ENCODE measurements around the gene APMAP.

APMAP gene

DNA sequence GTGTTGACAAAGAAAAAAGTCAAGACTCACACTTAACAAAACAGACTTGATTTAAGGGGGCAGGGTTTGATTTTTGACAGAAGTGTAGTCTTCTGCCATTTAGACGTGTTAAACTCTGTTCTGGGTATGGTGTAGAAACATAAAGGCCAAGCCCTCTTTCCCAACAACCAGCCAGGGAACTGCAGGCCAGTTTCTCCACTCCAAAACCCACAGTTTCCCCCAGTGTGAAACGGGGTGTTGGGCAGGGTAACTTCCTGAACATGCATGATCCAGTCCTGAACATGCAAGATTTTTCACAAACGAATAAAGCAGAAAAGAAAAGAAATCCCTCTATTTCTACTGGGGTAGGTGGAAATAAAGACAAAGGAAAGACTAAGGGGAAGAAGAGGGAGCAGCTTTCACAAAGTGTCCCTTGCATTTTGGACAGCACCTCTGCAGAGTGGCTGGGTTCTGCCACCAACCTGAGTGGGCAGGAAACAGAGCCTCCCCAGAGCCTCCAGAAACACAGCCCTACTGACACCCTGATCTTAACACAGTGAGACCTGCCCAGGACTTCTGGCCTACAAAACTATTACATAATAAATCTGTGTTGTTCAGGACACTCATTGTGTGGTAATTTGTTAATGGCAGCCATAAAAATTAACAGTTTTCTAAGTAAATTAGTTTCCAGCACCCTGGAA, 7.5 kb downstream of the APMAP start (continued):
- TF ChIP-seq BCL6B (tag by site-specific recombination; IDR thresholded peaks at IDR 0.05), result no peak
- TF ChIP-seq ZFHX2 (tag by site-specific recombination; conservative IDR thresholded peaks at IDR 0.05), result no peak
- no peak for TF ChIP-seq ZBTB10 (tag by site-specific recombination; IDR thresholded peaks at IDR 0.05)
- TF ChIP-seq ZNF362 (tag by site-specific recombination; IDR thresholded peaks at IDR 0.05), result no peak
- no peak for TF ChIP-seq ZNF175 (tag by site-specific recombination; IDR thresholded peaks at IDR 0.05)
- no peak for TF ChIP-seq ZNF600 (tag by site-specific recombination; IDR thresholded peaks at IDR 0.05)
- TF ChIP-seq, protein P1, sequence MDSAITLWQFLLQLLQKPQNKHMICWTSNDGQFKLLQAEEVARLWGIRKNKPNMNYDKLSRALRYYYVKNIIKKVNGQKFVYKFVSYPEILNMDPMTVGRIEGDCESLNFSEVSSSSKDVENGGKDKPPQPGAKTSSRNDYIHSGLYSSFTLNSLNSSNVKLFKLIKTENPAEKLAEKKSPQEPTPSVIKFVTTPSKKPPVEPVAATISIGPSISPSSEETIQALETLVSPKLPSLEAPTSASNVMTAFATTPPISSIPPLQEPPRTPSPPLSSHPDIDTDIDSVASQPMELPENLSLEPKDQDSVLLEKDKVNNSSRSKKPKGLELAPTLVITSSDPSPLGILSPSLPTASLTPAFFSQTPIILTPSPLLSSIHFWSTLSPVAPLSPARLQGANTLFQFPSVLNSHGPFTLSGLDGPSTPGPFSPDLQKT (IDR thresholded peaks at IDR 0.05; ENCODE audit: borderline replicate concordance, low read depth, low read length), result no peak

GRCh38 chr20:24983896-24984295, 8.7 kb downstream of the APMAP start:
- CTCF ChIA-PET, result interaction anchor here (1.5 kb wide), 1 partner anchor 10 kb away, joined by 3 read pairs; no protein-coding TSS in a partner anchor
- no peak overlapping the region for H3K4me3 ChIP-seq (ENCODE audit: low read depth, low read length)
- POLR2A ChIA-PET, result no interaction called here
- no peaks in the 10 kb centered on the region for H3K4me1 ChIP-seq (ENCODE audit: control insufficient read depth, insufficient read depth, low read length)
- peaks cover 9 to 50% of the 10 kb centered on the region in 2 experiments for H3K36me3 ChIP-seq (ENCODE audit: control insufficient read depth in 2 of 2, insufficient read depth in 1 of 2, low read length in 2 of 2)
- H3K9me3 ChIP-seq (ENCODE audit: control insufficient read depth, insufficient read depth, low read depth, low read length), result no peaks in the 10 kb centered on the region
- TF ChIP-seq ZBTB20 (tag by site-specific recombination; IDR thresholded peaks at IDR 0.05), result no peak
- no peak overlapping the region for H3K27ac ChIP-seq (ENCODE audit: extremely low read depth, low read depth, low read length)

GRCh38 chr20:24981790-24982189, 10.8 kb downstream of the APMAP start:
- H3K9me3 ChIP-seq (ENCODE audit: control insufficient read depth, insufficient read depth, low read depth, low read length), result no peaks in the 10 kb centered on the region
- peaks cover 9 to 65% of the 10 kb centered on the region in 2 experiments for H3K36me3 ChIP-seq (ENCODE audit: control insufficient read depth in 2 of 2, insufficient read depth in 1 of 2, low read length in 2 of 2)
- CTCF ChIA-PET, result no interaction called here
- POLR2A ChIA-PET, result no interaction called here
- TF ChIP-seq ZNF146 (tag by site-specific recombination; IDR thresholded peaks at IDR 0.05) (no peak), ZNF555 (tag by site-specific recombination; conservative IDR thresholded peaks at IDR 0.05) (no peak), ZNF10 (tag by site-specific recombination; IDR thresholded peaks at IDR 0.05) (no peak), ZNF549 (tag by site-specific recombination; IDR thresholded peaks at IDR 0.05) (no peak)
- TF ChIP-seq, protein P2, sequence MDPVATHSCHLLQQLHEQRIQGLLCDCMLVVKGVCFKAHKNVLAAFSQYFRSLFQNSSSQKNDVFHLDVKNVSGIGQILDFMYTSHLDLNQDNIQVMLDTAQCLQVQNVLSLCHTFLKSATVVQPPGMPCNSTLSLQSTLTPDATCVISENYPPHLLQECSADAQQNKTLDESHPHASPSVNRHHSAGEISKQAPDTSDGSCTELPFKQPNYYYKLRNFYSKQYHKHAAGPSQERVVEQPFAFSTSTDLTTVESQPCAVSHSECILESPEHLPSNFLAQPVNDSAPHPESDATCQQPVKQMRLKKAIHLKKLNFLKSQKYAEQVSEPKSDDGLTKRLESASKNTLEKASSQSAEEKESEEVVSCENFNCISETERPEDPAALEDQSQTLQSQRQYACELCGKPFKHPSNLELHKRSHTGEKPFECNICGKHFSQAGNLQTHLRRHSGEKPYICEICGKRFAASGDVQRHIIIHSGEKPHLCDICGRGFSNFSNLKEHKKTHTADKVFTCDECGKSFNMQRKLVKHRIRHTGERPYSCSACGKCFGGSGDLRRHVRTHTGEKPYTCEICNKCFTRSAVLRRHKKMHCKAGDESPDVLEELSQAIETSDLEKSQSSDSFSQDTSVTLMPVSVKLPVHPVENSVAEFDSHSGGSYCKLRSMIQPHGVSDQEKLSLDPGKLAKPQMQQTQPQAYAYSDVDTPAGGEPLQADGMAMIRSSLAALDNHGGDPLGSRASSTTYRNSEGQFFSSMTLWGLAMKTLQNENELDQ (tag by site-specific recombination; IDR thresholded peaks at IDR 0.05; ENCODE audit: low read depth), result no peak
- H3K27ac ChIP-seq (ENCODE audit: extremely low read depth, low read depth, low read length), result no peak overlapping the region
- H3K4me3 ChIP-seq (ENCODE audit: low read depth, low read length), result no peak overlapping the region
- no peaks in the 10 kb centered on the region for H3K4me1 ChIP-seq (ENCODE audit: control insufficient read depth, insufficient read depth, low read length)

All from HEK293 (cell line).